ENCODE measurements around the gene SLC38A5.

DNA sequence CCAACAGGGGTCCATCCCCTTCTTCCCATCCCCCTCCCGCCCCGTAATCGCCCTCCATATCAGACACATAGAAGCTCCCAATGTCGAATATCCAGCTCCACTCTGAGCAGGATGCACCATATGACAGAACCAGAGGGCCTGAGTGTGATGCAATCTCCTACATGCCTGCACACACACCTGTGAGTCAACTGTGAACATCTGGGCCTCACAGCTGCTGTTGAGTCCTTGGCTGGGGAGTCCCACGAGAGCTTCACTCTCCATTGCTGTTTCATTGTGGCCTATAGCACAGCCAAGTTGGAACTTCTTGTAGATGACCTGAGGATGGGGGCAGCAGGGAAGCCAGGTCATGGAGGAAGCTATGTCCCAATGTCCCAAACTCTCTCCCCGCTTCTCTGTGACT is 8.2 kb downstream of the SLC38A5 start:
- TF ChIP-seq JUND (IDR thresholded peaks at IDR 0.05) (no peak), NRF1 (IDR thresholded peaks at IDR 0.05; ENCODE audit: low read depth, low read length) (no peak)
- TF ChIP-seq, protein P1, sequence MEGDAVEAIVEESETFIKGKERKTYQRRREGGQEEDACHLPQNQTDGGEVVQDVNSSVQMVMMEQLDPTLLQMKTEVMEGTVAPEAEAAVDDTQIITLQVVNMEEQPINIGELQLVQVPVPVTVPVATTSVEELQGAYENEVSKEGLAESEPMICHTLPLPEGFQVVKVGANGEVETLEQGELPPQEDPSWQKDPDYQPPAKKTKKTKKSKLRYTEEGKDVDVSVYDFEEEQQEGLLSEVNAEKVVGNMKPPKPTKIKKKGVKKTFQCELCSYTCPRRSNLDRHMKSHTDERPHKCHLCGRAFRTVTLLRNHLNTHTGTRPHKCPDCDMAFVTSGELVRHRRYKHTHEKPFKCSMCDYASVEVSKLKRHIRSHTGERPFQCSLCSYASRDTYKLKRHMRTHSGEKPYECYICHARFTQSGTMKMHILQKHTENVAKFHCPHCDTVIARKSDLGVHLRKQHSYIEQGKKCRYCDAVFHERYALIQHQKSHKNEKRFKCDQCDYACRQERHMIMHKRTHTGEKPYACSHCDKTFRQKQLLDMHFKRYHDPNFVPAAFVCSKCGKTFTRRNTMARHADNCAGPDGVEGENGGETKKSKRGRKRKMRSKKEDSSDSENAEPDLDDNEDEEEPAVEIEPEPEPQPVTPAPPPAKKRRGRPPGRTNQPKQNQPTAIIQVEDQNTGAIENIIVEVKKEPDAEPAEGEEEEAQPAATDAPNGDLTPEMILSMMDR (IDR thresholded peaks at IDR 0.05) = no peak

Data from SK-N-SH (cell line).